Omental fat pad (tissue), 4 donors: Measurements from ENCODE around the gene PRKCE. TPM values are rescaled to one million over a fixed set of nuclear protein-coding genes. Genes with fewer than 3 reads are reported as not detected.

Experiments
- ATAC-seq: fragments of 150-250 bp; one replicate; pipeline ENCODE4 v1.9.1; 2016; ENCODE audit warnings: mild to moderate bottlenecking, moderate library complexity; ENCODE audit not compliant: low FRiP score
- DNase-seq: peaks from one replicate; pipeline ENCODE4 v3.0.0-alpha.2; 2019; ENCODE audit warnings: low spot score
- total RNA-seq, 4 donors: library from RNA; depleted of rRNA; stranded (reverse); fragments of >200 nt; gene quantifications; one replicate each; pipeline ENCODE4 v1.1.0, GENCODE V29; 2016
- TF ChIP-seq, protein P1 (sequence below), 3 donors: fragments of 450-650 bp; IDR thresholded peaks; one replicate each; pipeline ENCODE4 v1.5.1; 2016 to 2017; ENCODE audit warnings: antibody characterized with exemption in 3 of 3, mild to moderate bottlenecking in 3 of 3, moderate library complexity in 2 of 3

Gene PRKCE
- total RNA-seq, 4 donors from 2014 or later = 8.8 to 24.3 (median 14.0) TPM

- no peak for DNase-seq
- no peak for ATAC-seq
- TF ChIP-seq, protein P1, sequence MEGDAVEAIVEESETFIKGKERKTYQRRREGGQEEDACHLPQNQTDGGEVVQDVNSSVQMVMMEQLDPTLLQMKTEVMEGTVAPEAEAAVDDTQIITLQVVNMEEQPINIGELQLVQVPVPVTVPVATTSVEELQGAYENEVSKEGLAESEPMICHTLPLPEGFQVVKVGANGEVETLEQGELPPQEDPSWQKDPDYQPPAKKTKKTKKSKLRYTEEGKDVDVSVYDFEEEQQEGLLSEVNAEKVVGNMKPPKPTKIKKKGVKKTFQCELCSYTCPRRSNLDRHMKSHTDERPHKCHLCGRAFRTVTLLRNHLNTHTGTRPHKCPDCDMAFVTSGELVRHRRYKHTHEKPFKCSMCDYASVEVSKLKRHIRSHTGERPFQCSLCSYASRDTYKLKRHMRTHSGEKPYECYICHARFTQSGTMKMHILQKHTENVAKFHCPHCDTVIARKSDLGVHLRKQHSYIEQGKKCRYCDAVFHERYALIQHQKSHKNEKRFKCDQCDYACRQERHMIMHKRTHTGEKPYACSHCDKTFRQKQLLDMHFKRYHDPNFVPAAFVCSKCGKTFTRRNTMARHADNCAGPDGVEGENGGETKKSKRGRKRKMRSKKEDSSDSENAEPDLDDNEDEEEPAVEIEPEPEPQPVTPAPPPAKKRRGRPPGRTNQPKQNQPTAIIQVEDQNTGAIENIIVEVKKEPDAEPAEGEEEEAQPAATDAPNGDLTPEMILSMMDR (IDR thresholded peaks at IDR 0.05) = no peak
Measured at GRCh38 chr2:46232860-46233259, 581.4 kb downstream of the PRKCE start.

- ATAC-seq (no peak), DNase-seq (no peak)
- TF ChIP-seq, protein P1 (IDR thresholded peaks at IDR 0.05) = no peak
Measured at GRCh38 chr2:46236006-46236875, 584.8 kb downstream of the PRKCE start.

- ATAC-seq (no peak), DNase-seq (no peak)
- TF ChIP-seq, protein P1 (IDR thresholded peaks at IDR 0.05) = no peak
Measured at GRCh38 chr2:46236876-46237859, 585.7 kb downstream of the PRKCE start.

Other genes starting within 250 kb of the PRKCE start
- 10 to 100 TPM; 10.3 to 36.4 (median 14.1) TPM for gene SRBD1, start 40.4 kb upstream of the PRKCE start, total RNA-seq